ENCODE measurements around the gene CNTNAP1.

DNA sequence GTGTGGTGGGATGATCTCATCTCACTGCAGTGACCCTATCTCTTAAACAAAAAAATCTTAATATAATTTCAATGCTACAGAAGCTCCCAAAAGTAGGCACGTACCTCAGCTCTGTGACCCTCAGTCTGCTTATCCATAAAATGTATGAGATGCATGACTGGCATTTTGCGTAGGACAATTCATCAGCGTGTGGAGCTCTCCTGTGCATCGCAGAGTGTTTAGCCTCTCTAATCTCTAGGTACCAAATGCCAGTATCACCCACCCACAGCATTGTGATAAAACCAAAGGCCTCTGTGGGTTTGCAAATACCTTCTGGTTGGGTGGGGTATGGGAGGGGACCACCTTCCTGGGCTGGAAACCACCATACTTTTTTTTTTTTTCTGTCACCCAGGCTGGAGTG, 42.2 kb upstream of the CNTNAP1 start:
- TF ChIP-seq POLR2A (IDR thresholded peaks at IDR 0.05; ENCODE audit: low read depth, low read length) (no peak), POLR2AphosphoS5 (IDR thresholded peaks at IDR 0.05; ENCODE audit: low read depth, low read length) (no peak)

Measured in GM12891 (cell line).